ENCODE measurements around the gene SLC25A47.
"Not testable (repeated sequence)": the region's sequence is repeated elsewhere in the genome, so short reads cannot be mapped to it uniquely, and the experiment has no call there.

The SLC25A47 gene

DNA sequence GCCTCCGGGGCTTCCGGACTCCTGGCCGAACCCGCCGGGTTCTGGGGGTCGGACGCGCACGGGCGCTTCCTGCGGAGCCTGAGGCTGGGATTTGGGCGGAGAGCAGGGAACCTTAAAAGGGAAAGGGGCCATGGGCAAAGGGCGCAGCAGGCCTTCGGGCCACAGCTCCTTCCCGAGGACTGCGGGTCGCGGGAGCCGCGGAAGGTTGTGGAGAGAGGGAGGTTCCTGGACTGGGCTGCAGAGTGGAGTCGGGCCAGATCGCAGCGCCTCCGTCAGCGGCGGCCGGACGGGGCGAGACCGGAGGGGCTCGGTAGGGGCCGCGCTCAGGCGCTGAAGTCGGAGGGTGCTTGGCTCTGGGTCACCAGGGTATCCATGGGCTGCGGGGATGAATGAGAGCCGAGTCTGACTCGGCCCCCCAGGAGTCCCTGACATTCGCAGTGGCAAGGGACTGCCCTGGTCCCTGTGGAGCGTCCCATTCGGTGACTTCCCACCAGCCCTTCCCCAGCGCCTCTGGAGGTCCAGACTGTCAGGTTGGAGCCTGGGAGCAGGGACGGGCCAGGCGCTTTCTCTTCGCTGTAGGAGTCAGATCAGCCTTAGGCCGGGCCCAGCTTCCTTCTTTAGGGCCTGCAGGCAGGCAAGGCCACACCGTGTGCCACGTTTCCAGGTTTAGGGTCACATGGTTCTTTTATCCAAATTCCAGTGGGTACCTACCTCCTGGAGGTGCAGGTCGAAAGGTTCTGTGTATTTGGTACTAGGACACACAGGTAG, 16.0 kb upstream of the SLC25A47 start:
- Mint-ChIP-seq H3K4me3 (peak overlapping the region; percentile 63), H3K27me3 (ENCODE audit: low read depth) (peaks cover 37% of the 10 kb centered on the region), H3K27ac (peak overlapping the region; percentile 15), H3K9me3 (no peaks in the 10 kb centered on the region), H3K4me1 (ENCODE audit: low read depth) (peaks cover 13% of the 10 kb centered on the region), H3K36me3 (ENCODE audit: low read depth) (no peaks in the 10 kb centered on the region)

DNA sequence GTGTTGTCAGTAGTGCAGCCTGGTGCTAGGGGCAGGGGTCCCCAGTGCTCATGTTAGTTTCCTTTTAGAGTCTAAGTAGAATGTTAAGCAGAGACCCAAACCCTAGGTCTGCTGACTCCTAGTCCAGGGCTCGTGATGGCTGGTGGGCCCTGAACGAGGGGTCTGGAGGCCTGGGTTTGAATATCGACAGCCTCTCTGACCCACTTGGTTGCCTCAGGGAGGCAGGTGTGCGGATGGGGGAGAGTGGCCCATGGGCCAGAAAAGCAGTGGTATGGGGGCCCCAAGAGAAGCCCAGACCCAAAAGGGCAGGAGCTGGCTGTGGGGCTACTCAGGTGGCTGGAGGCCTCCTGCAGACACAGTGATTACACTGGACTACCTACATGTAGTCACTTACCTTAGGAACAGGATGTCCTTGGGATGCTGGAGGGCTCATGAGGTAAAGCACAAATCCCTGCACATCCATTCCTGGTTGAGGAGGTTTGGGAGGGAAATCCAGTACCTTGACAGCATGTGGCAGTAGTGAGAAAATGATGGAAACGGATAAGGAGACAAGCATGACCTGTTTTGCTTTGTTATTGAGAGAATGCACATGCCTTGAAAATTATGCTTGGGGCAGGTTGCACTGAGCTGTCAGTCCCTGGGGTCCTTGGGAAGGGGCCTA, 15.2 kb upstream of the SLC25A47 start:
- H3K4me1 Mint-ChIP-seq (ENCODE audit: low read depth), result peaks cover 13% of the 10 kb centered on the region
- H3K27ac Mint-ChIP-seq, result peak overlapping the region; percentile 15
- H3K36me3 Mint-ChIP-seq (ENCODE audit: low read depth), result no peaks in the 10 kb centered on the region
- H3K4me3 Mint-ChIP-seq, result peak overlapping the region; percentile 46
- H3K9me3 Mint-ChIP-seq, result no peaks in the 10 kb centered on the region
- peaks cover 40% of the 10 kb centered on the region for H3K27me3 Mint-ChIP-seq (ENCODE audit: low read depth)

- not testable (repeated sequence) for H3K36me3 Mint-ChIP-seq (ENCODE audit: low read depth); H3K27ac Mint-ChIP-seq; H3K4me3 Mint-ChIP-seq; H3K9me3 Mint-ChIP-seq
- Mint-ChIP-seq H3K4me1 (ENCODE audit: low read depth) (peaks cover 13% of the 10 kb centered on the region), H3K27me3 (ENCODE audit: low read depth) (peaks cover 40% of the 10 kb centered on the region)
Measured at GRCh38 chr14:100308427-100308792, 14.7 kb upstream of the SLC25A47 start.

DNA sequence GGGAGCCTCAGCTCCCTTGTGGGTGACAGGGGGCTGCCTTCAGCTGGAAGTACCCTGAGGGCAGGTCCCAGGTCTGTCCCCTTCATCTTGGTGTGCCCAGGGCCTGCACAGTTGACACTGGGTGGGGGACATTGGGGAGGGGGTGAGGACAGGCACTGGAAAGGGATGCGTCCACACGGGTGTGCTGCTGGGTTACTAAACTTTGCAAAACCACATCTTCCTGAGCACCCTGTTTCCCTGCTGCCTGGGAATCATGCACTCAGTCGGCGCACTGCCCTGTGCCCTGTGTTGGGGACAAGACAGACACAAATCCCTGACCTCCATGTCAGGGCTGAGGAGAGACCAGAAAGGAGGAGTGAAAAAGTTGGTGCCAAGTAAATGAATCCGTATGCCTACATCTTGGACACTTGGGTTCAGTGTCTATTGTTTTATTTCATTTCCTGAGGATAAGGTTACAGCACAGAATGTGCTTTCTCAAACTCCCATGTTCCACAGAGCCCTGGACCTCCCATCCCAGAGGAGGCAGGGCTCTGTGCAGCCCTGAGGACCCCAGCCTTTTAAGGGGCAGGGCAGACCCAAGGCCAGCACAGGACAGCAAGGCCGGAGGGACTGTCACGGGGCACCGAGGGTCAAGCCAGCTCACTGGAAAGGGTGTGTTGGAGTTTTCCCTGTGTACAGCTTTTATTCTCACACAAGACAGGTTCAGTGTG, 14.0 kb upstream of the SLC25A47 start:
- H3K9me3 Mint-ChIP-seq, result no peaks in the 10 kb centered on the region
- peaks cover 13% of the 10 kb centered on the region for H3K4me1 Mint-ChIP-seq (ENCODE audit: low read depth)
- H3K27ac Mint-ChIP-seq, result no peak overlapping the region
- no peaks in the 10 kb centered on the region for H3K36me3 Mint-ChIP-seq (ENCODE audit: low read depth)
- H3K27me3 Mint-ChIP-seq (ENCODE audit: low read depth), result peaks cover 40% of the 10 kb centered on the region
- H3K4me3 Mint-ChIP-seq, result no peak overlapping the region

GRCh38 chr14:100312110-100312876, 10.8 kb upstream of the SLC25A47 start:
- H3K4me1 Mint-ChIP-seq (ENCODE audit: low read depth); H3K36me3 Mint-ChIP-seq (ENCODE audit: low read depth); H3K9me3 Mint-ChIP-seq; H3K27ac Mint-ChIP-seq; H3K4me3 Mint-ChIP-seq: not testable (repeated sequence)
- peaks cover 26% of the 10 kb centered on the region for H3K27me3 Mint-ChIP-seq (ENCODE audit: low read depth)

- Mint-ChIP-seq H3K27me3 (ENCODE audit: low read depth) (peaks cover 20% of the 10 kb centered on the region), H3K36me3 (ENCODE audit: low read depth) (no peaks in the 10 kb centered on the region), H3K27ac (no peak overlapping the region), H3K4me3 (no peak overlapping the region), H3K9me3 (no peaks in the 10 kb centered on the region), H3K4me1 (ENCODE audit: low read depth) (peaks cover 5% of the 10 kb centered on the region)
Measured at GRCh38 chr14:100312877-100313400, 10.2 kb upstream of the SLC25A47 start.

DNA sequence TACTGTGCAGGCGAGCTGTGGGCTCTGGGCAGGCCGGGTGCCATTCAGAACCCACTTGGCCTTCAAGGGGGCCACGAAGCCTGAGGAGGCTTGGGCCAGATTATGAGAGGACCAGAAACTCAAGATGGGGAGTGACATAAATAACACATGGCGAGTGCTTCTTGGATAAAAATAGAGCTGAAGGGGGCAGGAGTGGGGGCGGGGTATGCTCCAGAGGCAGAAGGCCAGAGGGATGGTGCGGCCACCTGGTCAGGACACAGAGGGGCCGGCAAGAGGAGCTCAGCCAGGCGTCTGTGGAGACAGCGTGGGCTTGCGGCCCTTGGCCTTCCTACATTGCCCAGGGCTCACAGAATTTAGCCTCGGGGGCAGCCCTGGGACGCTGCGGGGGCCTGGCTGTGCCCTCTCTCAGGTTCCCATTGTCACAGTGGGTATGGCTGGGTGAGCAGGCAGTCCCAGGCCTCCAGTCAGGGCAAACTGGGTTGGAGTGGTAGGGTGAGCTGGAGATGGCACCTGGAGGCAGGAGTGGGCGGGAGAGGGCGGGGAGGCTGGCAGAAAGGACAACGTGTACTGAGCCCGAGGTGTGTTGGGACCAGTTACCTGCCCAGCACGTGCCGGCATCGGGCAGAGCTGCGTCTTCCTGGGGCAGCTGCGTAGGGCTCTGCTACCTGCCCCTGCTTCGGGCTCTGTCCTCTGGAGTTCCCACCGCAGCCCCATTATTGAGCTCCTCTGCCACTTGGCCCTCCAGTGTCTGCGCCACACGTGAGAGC, 9.5 kb upstream of the SLC25A47 start:
- Mint-ChIP-seq H3K36me3 (ENCODE audit: low read depth) (no peaks in the 10 kb centered on the region), H3K4me3 (no peak overlapping the region), H3K27me3 (ENCODE audit: low read depth) (peaks cover 12% of the 10 kb centered on the region), H3K27ac (no peak overlapping the region), H3K9me3 (no peaks in the 10 kb centered on the region), H3K4me1 (ENCODE audit: low read depth) (peaks cover 4% of the 10 kb centered on the region)

DNA sequence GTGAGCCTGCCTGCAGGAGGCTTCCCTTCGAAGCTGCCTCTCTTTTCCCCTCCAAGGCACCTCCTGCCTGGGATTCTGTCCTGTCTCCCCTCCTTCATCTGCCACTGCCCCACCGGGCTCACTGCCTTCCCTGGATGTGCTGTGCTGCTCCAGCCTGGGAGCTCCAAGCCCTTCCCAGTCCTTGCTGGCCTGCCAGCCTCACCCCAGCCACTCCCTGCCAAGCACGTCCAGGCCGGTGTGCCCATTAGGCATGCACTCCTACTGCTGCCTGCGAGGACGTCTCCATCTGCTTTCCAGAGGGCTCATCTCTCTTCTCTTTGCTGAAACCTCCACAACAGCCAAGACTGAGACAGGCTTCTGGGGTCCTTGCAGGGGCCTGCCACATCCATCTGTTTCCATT, 8.4 kb upstream of the SLC25A47 start:
- H3K36me3 Mint-ChIP-seq (ENCODE audit: low read depth), result no peaks in the 10 kb centered on the region
- no peak overlapping the region for H3K27ac Mint-ChIP-seq
- H3K4me3 Mint-ChIP-seq, result no peak overlapping the region
- peaks cover 11% of the 10 kb centered on the region for H3K27me3 Mint-ChIP-seq (ENCODE audit: low read depth)
- no peaks in the 10 kb centered on the region for H3K9me3 Mint-ChIP-seq
- peaks cover 3% of the 10 kb centered on the region for H3K4me1 Mint-ChIP-seq (ENCODE audit: low read depth)

GRCh38 chr14:100317389-100317788, 5.8 kb upstream of the SLC25A47 start:
- peak overlapping the region; percentile 63 for H3K4me3 Mint-ChIP-seq
- H3K36me3 Mint-ChIP-seq (ENCODE audit: low read depth), result no peaks in the 10 kb centered on the region
- no peaks in the 10 kb centered on the region for H3K9me3 Mint-ChIP-seq
- H3K27me3 Mint-ChIP-seq (ENCODE audit: low read depth), result peaks cover 10% of the 10 kb centered on the region
- H3K4me1 Mint-ChIP-seq (ENCODE audit: low read depth), result peaks cover 7% of the 10 kb centered on the region
- H3K27ac Mint-ChIP-seq, result no peak overlapping the region

- H3K36me3 Mint-ChIP-seq (ENCODE audit: low read depth), result no peaks in the 10 kb centered on the region
- H3K27ac Mint-ChIP-seq, result peak overlapping the region; percentile 9
- H3K4me1 Mint-ChIP-seq (ENCODE audit: low read depth), result peaks cover 7% of the 10 kb centered on the region
- H3K9me3 Mint-ChIP-seq, result no peaks in the 10 kb centered on the region
- peak overlapping the region; percentile 63 for H3K4me3 Mint-ChIP-seq
- peaks cover 10% of the 10 kb centered on the region for H3K27me3 Mint-ChIP-seq (ENCODE audit: low read depth)
Measured at GRCh38 chr14:100317912-100318808, 5.0 kb upstream of the SLC25A47 start.

DNA sequence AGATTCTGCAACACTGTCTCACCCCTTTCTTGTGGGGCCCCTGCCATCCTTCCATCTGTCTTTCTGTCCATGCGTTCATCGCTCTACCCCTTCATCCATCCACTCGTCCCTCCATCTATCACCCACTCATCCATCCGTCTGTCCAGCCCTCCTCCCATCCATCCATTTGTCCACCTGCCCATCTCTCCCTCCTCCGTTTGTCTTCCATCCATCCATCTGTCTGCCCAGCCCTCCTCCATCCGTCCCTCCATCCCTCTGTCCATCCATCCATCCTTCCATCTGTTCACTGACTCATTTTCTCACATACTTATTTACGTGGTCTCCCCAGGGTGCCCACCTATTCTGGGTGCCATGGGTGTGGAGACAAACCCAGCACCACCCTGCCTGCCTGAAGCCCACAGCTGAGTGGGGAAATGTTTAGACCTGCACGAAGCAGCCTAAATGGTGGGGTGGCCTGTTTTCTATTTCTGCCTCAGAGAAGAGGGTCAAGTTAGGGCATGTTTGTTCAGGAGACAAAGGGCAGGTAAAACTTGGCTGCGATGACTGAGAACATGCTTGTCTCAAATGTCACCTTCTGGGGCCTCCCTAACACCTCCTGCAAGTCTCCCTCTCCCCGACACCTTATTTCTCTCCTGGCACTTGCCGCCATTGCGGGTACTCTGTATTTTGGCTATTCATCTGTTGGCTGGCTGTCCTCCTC, 2.8 kb upstream of the SLC25A47 start:
- H3K27ac Mint-ChIP-seq, result no peak overlapping the region

GRCh38 chr14:100321473-100322137, 1.5 kb upstream of the SLC25A47 start:
- Mint-ChIP-seq H3K36me3 (ENCODE audit: low read depth) (no peaks in the 10 kb centered on the region), H3K27me3 (ENCODE audit: low read depth) (peaks cover 10% of the 10 kb centered on the region), H3K4me3 (no peak overlapping the region), H3K9me3 (no peaks in the 10 kb centered on the region), H3K4me1 (ENCODE audit: low read depth) (peaks cover 7% of the 10 kb centered on the region), H3K27ac (no peak overlapping the region)

More for the DNA sequence above, 2.8 kb upstream of the SLC25A47 start:
- no peaks in the 10 kb centered on the region for H3K36me3 Mint-ChIP-seq (ENCODE audit: low read depth)
- H3K27me3 Mint-ChIP-seq (ENCODE audit: low read depth), result peaks cover 10% of the 10 kb centered on the region
- peaks cover 7% of the 10 kb centered on the region for H3K4me1 Mint-ChIP-seq (ENCODE audit: low read depth)
- H3K9me3 Mint-ChIP-seq, result no peaks in the 10 kb centered on the region
- no peak overlapping the region for H3K4me3 Mint-ChIP-seq
